Spleen (tissue), 11 donors: ENCODE measurements around the gene RBM14. TPM values are rescaled to one million over a fixed set of nuclear protein-coding genes. Genes with fewer than 3 reads are reported as not detected.

ENCODE experiments used
- DNase-seq: peaks from one replicate; pipeline ENCODE4 v3.0.0-alpha.2; 2020
- H3K27ac ChIP-seq, 8 donors: fragments of 200-600 bp; sonication (generic) in 7 of 8; 1 replicate in 4 of 8; 2 replicates in 4 of 8; pipeline versions ENCODE4 v1.5.0 to v1.8.0; 2016 to 2021; ENCODE audit warnings: inconsistent platforms in 4 of 8, mild to moderate bottlenecking in 4 of 8, moderate library complexity in 1 of 8
- H3K27me3 ChIP-seq, 7 donors: fragments of 200-600 bp; sonication (generic) in 6 of 7; replicated peaks in 1 of 7; 1 replicate in 4 of 7; 2 replicates in 3 of 7; pipeline versions ENCODE4 v1.5.0 to v1.8.0; 2016 to 2021; ENCODE audit warnings: inconsistent platforms in 3 of 7, mild to moderate bottlenecking in 1 of 7
- H3K36me3 ChIP-seq, 6 donors: fragments of 200-600 bp; sonication (generic) in 5 of 6; 1 replicate in 4 of 6; 2 replicates in 2 of 6; pipeline versions ENCODE4 v1.5.0 to v1.8.0; 2016 to 2021; ENCODE audit warnings: inconsistent platforms in 2 of 6
- H3K4me1 ChIP-seq, 6 donors: fragments of 200-600 bp; sonication (generic) in 5 of 6; 1 replicate in 3 of 6; 2 replicates in 3 of 6; pipeline versions ENCODE4 v1.5.0 to v1.8.0; 2016 to 2021; ENCODE audit warnings: inconsistent platforms in 3 of 6
- H3K4me3 ChIP-seq, 8 donors: fragments of 200-600 bp; sonication (generic) in 7 of 8; 1 replicate in 4 of 8; 2 replicates in 4 of 8; pipeline versions ENCODE4 v1.5.0 to v1.8.0; 2016 to 2021; ENCODE audit warnings: inconsistent platforms in 4 of 8, mild to moderate bottlenecking in 4 of 8, moderate library complexity in 2 of 8
- H3K9me3 ChIP-seq, 8 donors: fragments of 200-600 bp; sonication (generic) in 7 of 8; 1 replicate in 4 of 8; 2 replicates in 4 of 8; pipeline versions ENCODE4 v1.5.0 to v1.8.0; 2016 to 2021; ENCODE audit warnings: inconsistent platforms in 4 of 8
- POLR2A ChIP-seq, 3 donors: fragments of 450-650 bp; IDR thresholded peaks; one replicate each; pipeline ENCODE4 v1.5.1; 2017; ENCODE audit warnings: antibody characterized with exemption in 3 of 3, mild to moderate bottlenecking in 1 of 3
- POLR2AphosphoS5 ChIP-seq, 3 donors: sonication (generic); formaldehyde crosslinking; IDR thresholded peaks; one replicate each; pipeline ENCODE4 v1.5.1; 2017; ENCODE audit warnings: antibody characterized with exemption in 3 of 3
- WGBS, 5 donors: extraction: QIAGEN DNeasy Blood & Tissue Kit in 3 of 5; methylation state at CpG; one replicate each; pipeline versions ENCODE4 v1.1.5 to v1.1.7; 2013 to 2018; 5-methylcytosine and 5-hydroxymethylcytosine counted together
- intact Hi-C: fragments of 100-400 bp; cut with DNase I; formaldehyde crosslinking; loops from one replicate; pipeline ENCODE4 v1.15.0; 2023; ENCODE audit warnings: low total_unique reads
- polyA plus RNA-seq, 3 donors: library from polyadenylated mRNA; stranded (reverse); fragments of 200-250 nt; gene quantifications; one replicate each; pipeline ENCODE4 v1.2.1, GENCODE V29; 2013
- total RNA-seq, 7 donors: library from RNA; depleted of rRNA in 3 of 7; stranded (reverse); fragments of >200 nt in 3 of 7; fragmentation: NEBNext Ultra II Directional in 4 of 7; extraction: Animal tissue kit (Norgen Biotek cat#: 25700) in 4 of 7; gene quantifications; one replicate each; pipeline versions ENCODE4 v1.1.0 to v1.2.1, GENCODE V29; 2016 to 2021
- TF ChIP-seq, protein P1 (sequence below), 11 experiments: fragments of 200-600 bp in 7 of 11; fragments of 450-650 bp in 4 of 11; sonication (generic) in 4 of 11; IDR thresholded peaks in 8 of 11; conservative IDR thresholded peaks in 3 of 11; 1 replicate in 7 of 11; 2 replicates in 4 of 11; pipeline versions ENCODE4 v1.4.0 to v1.8.0; 2016 to 2021; ENCODE audit warnings: antibody characterized with exemption in 11 of 11, inconsistent platforms in 4 of 11, mild to moderate bottlenecking in 1 of 11
- donor health status: healthy with polysubstance abuse.
- donor health status: DM: no; HTN: no; CAD: no; lungs with moderate emphysema.
- donor health status: DM: no; HTN: no; CAD: no.
- donor health status: Bipolar disorder and iron deficiency.
- donor health status: healthy.
- donor health status: DM: no; HTN: no; CAD: no.
- donor health status: DM: yes; HTN: yes; CAD: no.

Gene RBM14
- total and polyA plus RNA-seq, 10 donors, result 37.7 to 96.6 (median 73.5) TPM

DNA sequence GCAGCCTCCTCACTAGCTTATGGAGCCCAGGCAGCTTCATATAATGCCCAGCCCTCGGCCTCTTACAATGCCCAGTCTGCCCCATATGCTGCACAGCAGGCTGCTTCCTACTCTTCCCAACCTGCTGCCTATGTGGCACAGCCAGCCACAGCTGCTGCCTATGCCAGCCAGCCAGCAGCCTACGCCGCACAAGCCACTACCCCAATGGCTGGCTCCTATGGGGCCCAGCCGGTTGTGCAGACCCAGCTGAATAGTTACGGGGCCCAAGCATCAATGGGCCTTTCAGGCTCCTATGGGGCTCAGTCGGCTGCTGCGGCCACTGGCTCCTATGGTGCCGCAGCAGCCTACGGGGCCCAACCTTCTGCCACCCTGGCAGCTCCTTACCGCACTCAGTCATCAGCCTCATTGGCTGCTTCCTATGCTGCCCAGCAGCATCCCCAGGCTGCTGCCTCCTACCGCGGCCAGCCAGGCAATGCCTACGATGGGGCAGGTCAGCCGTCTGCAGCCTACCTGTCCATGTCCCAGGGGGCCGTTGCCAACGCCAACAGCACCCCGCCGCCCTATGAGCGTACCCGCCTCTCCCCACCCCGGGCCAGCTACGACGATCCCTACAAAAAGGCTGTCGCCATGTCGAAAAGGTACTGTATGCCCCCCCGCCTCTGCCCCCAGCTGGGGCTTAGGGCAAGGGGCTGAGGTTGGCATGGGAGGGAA lies 8.8 kb downstream of the RBM14 start:
- H3K4me3 ChIP-seq, result no peak overlapping the region
- no peak overlapping the region for H3K27ac ChIP-seq
- no peaks in the 10 kb centered on the region for H3K27me3 ChIP-seq
- H3K36me3 ChIP-seq, result peaks cover 3 to 97% (median 70%) of the 10 kb centered on the region in 6 donors
- 94 to 97% (median 97%) methylated on average over 18 to 26 of the region's 26 CpGs for WGBS, 5 donors
- peaks cover 31 to 100% (median 60%) of the 10 kb centered on the region in 6 donors for H3K4me1 ChIP-seq
- no peaks in the 10 kb centered on the region for H3K9me3 ChIP-seq
- no peak for DNase-seq
- intact Hi-C loops, result no loop called here
- TF ChIP-seq POLR2A (IDR thresholded peaks at IDR 0.05), result no peak
- peak in 1 of 3 donors; percentile 75 for TF ChIP-seq POLR2AphosphoS5 (IDR thresholded peaks at IDR 0.05)

- no peak overlapping the region for H3K27ac ChIP-seq
- H3K36me3 ChIP-seq, result peaks cover 3 to 100% (median 68%) of the 10 kb centered on the region in 6 donors
- H3K4me3 ChIP-seq, result no peak overlapping the region
- TF ChIP-seq POLR2AphosphoS5 (IDR thresholded peaks at IDR 0.05), result no peak
- TF ChIP-seq, protein P1, sequence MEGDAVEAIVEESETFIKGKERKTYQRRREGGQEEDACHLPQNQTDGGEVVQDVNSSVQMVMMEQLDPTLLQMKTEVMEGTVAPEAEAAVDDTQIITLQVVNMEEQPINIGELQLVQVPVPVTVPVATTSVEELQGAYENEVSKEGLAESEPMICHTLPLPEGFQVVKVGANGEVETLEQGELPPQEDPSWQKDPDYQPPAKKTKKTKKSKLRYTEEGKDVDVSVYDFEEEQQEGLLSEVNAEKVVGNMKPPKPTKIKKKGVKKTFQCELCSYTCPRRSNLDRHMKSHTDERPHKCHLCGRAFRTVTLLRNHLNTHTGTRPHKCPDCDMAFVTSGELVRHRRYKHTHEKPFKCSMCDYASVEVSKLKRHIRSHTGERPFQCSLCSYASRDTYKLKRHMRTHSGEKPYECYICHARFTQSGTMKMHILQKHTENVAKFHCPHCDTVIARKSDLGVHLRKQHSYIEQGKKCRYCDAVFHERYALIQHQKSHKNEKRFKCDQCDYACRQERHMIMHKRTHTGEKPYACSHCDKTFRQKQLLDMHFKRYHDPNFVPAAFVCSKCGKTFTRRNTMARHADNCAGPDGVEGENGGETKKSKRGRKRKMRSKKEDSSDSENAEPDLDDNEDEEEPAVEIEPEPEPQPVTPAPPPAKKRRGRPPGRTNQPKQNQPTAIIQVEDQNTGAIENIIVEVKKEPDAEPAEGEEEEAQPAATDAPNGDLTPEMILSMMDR (IDR thresholded peaks at IDR 0.05 in 8 of 11, conservative IDR thresholded peaks at IDR 0.05 in 3 of 11), result no peak
- TF ChIP-seq POLR2A (IDR thresholded peaks at IDR 0.05), result no peak
- intact Hi-C loops, result no loop called here
- whole genome bisulfite sequencing, 5 donors, result 87 to 96% (median 93%) methylated on average over 9 of the region's 9 CpGs
- H3K27me3 ChIP-seq, result no peaks in the 10 kb centered on the region
- DNase-seq, result no peak
- H3K4me1 ChIP-seq, result peaks cover 25 to 100% (median 55%) of the 10 kb centered on the region in 6 donors
- H3K9me3 ChIP-seq, result no peaks in the 10 kb centered on the region
These were observed 9.3 kb downstream of the RBM14 start for GRCh38 chr11:66625752-66626149.

- intact Hi-C loops, result no loop called here
- TF ChIP-seq POLR2A (IDR thresholded peaks at IDR 0.05) (no peak), POLR2AphosphoS5 (IDR thresholded peaks at IDR 0.05) (peak in 1 of 3 donors; percentile 41)
- TF ChIP-seq, protein P1 (IDR thresholded peaks at IDR 0.05 in 8 of 11, conservative IDR thresholded peaks at IDR 0.05 in 3 of 11), result no peak
- H3K9me3 ChIP-seq, result no peaks in the 10 kb centered on the region
- H3K4me3 ChIP-seq, result no peak overlapping the region
- peaks cover 3 to 100% (median 68%) of the 10 kb centered on the region in 6 donors for H3K36me3 ChIP-seq
- WGBS, 5 donors, result 96 to 97% (median 97%) methylated on average over 25 of the region's 25 CpGs
- no peak overlapping the region for H3K27ac ChIP-seq
- H3K27me3 ChIP-seq, result no peaks in the 10 kb centered on the region
- H3K4me1 ChIP-seq, result peaks cover 19 to 100% (median 49%) of the 10 kb centered on the region in 6 donors
- no peak for DNase-seq
These were observed 10.0 kb downstream of the RBM14 start for GRCh38 chr11:66626382-66626781.

GRCh38 chr11:66626926-66627325 lies 10.5 kb downstream of the RBM14 start:
- intact Hi-C loops, result no loop called here
- no peak overlapping the region for H3K27ac ChIP-seq
- no peaks in the 10 kb centered on the region for H3K27me3 ChIP-seq
- no peak overlapping the region for H3K4me3 ChIP-seq
- peaks cover 3 to 100% (median 67%) of the 10 kb centered on the region in 6 donors for H3K36me3 ChIP-seq
- no peak for DNase-seq
- no peaks in the 10 kb centered on the region for H3K9me3 ChIP-seq
- no peak for TF ChIP-seq POLR2AphosphoS5 (IDR thresholded peaks at IDR 0.05)
- TF ChIP-seq, protein P1 (IDR thresholded peaks at IDR 0.05 in 8 of 11, conservative IDR thresholded peaks at IDR 0.05 in 3 of 11), result no peak
- no peak for TF ChIP-seq POLR2A (IDR thresholded peaks at IDR 0.05)
- peaks cover 13 to 100% (median 48%) of the 10 kb centered on the region in 6 donors for H3K4me1 ChIP-seq
- WGBS, 5 donors, result 61 to 84% (median 74%) methylated on average over 7 of the region's 7 CpGs
